GOT3 (cell line): Measurements from ENCODE around the gene FKBP14.
"Not testable (repeated sequence)": the region's sequence is repeated elsewhere in the genome, so short reads cannot be mapped to it uniquely, and the experiment has no call there.

Experiments
- DNase-seq: peaks from one replicate; lab custom pipeline; 2025; ENCODE audit warnings: mixed read lengths; lab: John Stamatoyannopoulos, UW

FKBP14 gene

DNA sequence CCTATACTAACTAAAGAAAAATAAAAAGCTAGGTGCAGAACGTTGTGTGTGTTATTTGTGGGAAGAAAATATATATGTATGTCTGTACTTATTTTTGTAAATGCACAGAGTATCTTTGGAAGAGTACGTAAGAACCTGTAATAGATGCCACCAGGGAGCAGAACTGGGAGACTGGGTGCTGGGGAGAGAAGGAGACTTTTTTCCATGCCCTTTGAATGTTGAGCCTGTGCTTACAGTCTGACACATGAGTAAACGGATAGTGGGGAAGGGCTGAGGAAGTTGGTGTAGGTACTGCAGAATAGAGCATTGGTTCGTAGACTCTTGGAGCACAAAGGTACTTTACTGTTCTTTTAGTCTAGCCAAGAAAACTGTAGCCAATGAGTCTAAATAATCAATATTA, 35.6 kb downstream of the FKBP14 start:
- DNase-seq = no peak

DNA sequence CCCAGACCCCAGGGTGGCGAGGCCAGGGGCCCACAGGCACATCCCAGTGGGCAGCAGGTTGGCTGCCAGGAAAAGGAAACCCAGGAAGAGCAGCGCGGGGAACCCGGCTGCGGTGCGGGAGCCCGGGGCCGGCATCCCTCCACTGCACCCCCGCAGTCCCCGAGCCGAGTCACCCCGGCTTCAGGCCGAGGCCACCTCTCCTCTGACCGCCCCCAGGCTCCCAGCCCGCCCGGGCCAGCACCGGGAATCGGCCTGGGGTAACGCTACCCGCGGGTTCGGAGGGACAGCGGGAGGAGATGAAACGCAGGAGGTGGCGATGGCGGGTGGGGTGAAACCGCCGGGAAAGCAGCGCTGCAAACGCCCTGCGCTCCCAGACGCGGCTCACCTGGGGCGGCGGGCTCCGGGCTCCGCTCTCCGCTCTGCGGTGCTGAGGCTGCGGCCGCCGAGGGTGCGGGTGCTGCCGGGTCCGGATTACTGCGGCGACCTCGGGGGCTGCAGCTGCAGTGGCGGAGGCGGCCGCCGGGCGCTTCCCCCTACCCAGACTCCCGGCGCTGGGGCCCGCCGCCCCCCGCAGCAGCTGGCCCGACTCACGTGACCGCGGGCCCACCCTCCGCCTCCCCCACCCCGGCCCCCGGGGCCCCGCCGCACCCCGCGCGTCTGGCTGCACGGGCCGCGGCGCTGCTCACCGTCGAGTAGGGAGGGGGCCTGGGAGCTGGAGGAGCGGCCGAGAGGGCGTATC, 37.1 kb downstream of the FKBP14 start, which contains the start of gene SCRN1:
SCRN1 (minus strand) TSS at position 545 of the 739 bp plus-strand sequence. CDS start 20,734 bp downstream, outside the sequence.
- DNase-seq = no peak

DNA sequence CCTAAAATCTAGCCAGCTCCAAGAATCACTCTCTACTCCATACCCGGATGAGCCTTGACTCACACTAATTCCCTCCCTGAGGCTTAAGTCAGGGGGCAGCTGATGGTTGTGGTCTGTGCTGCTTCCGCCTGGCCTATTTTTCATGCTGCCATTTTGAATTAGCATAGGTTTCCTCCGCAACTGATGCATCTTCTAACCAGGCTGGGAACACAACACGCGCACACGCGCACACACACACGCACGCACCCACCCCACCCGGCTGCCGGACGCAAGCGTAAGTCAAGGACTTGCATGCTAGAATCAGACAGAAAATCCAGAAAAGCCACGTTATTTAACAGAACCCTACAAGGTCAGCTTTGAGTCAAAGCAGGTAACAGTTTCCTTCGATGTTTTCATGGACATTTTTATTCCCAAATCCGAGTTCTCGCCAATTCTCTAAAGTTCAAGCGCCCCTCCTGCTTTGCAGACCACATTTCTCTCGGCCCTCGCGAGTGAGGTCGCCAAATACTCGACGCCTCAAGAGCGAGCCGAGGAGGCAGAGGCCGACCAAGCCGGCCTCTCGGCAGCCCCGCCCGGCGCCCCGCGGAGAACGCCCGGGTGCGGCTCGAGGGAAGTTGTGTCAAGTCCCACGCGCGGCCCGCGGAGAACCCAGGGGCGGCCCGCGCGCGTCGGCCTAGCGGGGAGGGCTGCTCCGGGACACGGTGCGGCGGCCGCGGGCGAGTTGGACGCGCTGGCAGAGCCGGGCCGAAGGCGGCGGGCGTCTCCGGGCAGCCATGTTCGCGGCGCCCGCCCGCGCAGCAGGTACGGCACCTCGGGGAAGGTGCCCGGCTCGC, 37.9 kb downstream of the FKBP14 start:
- DNase-seq = no peak

DNA sequence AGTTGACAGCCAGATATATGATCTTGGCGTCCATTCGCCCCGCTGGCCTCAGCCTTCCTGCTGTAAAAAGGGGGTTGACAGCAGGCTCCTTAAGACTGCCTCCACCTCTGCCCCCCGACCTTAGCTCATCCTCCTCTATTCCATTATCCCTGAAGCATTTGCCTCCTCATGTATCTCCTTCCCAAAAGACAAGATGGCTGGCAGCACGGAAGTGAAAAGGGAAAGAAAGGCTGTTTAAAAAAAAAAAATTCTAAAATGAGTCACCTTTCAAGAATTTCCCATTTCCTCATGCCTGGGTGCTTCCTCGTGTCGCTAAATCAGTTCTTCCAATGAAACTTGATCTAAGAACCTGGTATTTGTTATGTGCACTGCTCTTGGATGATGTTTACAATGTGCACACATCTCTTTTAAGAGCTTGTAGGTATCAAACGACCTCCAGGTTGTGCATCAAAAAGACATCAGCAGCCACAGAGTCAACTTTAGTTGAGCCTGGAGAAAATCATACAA, 38.6 kb downstream of the FKBP14 start:
- DNase-seq = no peak

DNA sequence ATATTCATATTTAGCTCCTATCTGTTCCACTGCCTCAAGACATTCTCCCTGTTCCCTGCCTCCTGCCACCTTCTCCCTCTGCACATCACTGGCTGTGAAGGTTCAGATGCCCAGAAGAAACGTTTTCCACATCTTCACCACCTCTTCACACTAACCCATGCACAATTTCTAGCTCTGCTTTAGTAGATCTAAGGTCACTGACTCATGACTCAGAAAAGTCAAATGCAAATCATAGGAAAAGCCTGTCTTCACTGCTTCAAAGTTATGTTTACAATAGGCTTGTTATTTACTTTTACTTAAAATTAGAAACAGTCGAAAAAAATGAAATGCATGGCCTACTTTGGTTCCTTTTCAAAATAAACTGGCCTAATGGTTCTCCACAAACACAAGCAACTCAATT, 39.4 kb downstream of the FKBP14 start:
- DNase-seq = no peak

DNA sequence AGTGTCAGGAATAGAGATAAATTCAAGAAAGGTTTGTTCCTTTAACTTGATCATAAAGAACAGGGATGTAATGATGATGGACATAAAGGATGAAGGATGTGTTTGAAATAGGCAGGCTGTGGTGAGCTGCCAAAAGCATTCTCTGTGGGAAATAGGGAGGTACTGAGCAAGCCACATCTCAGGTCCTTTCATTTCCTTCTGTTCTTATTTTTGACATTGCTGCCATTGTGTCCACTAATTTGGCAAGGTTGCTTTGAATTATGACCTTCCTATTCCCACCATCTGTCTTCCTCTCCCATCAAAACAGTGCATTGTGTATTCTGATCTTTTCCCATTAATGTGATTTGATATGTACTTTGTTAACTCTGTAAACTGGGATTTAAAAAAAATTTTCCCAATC, 46.4 kb downstream of the FKBP14 start:
- DNase-seq = no peak

DNA sequence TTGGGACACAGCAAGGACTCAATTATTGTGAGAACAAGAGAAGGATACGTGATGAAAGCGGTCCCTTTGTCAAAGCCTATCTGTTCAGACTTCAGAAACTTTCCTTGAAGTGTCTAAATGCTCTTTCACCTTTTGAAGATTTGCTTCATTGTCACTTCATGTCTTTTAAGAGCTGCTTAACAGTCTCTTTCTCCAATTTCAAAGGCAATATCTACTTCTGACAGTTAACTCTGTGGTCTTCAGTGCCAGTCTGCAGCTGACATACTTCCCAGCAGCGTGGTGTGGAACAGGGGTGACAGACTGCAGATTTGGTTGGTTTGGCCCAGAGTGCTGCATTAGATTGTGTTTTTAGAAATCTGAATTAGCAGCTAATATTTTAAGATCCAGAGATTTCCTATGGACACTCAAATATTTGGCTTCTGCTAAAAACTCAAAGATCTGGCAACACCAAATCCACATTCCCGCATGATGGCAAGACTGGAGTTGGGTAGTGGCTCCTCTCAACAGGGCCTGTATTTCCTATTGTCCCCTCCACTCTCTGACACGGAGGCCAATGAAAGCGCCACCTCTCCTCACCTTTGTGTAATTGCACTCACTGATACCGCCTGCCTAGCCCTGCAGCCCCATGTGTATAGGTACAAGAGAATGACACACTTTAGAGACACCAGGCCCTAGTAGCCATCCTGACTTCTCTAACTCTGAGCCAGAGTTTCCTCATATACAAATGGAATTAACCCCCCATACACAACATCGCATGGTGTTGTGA, 48.4 kb downstream of the FKBP14 start:
- no peak for DNase-seq

DNA sequence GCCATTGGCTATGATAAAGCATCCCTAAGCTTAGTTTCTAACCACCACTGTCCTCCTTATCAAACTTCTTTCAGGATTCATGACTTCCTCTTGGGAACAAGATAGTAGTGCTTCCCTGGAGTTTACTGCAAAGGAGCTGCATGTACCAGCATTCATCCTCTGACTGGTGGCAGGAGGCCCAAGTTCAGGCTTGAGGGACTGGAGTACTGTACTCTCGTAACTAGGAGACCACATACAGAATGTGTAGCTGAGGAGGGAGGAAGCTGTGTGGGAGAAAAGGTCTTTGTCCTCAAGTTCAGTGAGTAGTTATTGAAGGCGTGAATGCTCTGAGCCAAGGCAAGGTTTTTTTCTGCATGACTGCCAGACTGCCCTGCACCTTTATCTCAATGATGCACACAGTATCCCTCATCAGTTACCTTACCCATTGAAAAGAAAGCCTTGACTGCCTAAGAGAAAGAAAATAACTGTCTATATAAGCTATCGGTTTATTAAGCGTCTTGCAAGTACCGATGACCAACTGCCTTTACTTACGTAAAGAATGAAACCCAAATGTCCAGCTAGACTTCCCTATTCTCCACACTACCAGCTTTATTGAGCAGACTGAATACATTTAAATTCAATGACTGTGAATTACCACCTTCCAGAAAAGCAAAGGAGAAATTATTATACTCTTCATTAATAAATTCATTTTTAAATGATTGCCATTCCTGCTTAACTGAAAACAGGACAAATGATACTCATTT, 49.7 kb downstream of the FKBP14 start:
- DNase-seq = no peak

DNA sequence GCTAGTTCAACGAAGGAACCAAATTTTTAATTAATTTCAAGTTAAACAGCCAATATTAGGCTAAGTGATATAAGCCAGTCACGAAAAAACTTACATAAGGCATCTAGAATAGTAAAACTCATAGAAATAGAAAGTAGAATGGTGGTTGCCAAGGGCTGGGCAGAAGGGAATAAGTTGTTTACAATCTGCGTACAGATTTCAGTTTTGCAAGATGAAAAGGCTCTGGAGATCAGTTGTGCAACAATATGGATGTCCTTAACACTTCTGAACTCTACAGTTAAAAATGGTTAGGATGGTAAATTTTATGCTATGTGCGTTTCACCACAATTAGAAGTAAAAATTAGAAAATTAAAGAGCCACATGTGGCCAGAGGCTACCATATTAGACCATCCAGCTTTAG, 50.2 kb downstream of the FKBP14 start:
- DNase-seq = no peak

DNA sequence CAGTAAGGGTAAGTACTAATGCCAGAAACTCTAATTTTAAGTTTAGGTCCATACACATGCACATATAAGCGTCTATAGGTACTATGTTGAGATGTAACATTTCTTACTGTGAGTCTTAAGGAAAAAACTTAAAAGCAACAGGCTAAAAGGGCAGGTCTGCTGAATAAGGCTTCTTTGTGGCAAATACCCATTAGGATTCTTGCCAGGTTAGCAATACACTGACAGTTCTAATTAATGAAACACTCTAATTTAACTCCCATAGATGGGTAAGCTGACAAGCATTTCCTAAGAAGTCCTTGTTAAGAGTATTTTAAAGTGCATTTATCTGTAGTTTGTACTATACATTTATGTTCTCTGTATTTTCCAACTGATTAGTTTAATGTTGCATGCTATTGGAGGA, 50.9 kb downstream of the FKBP14 start:
- no peak for DNase-seq

DNA sequence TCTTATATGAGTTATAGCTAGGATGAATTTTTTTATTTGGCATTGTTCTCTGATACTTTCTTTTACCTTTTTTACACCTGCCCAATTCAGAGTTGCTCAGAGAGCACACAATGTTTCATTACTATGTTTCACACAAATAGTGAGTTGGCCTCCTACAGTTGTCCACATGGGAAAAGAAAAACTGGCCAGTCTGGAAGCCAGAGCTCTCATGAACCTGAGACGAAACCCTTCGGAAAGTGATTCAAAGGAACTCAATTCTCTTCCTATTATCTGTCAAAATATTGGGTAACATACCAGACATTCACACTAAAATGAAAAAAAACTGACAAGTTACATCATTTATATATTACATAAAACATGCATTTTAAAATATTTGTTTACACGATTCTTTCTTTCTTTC, 52.2 kb downstream of the FKBP14 start:
- DNase-seq = no peak

DNA sequence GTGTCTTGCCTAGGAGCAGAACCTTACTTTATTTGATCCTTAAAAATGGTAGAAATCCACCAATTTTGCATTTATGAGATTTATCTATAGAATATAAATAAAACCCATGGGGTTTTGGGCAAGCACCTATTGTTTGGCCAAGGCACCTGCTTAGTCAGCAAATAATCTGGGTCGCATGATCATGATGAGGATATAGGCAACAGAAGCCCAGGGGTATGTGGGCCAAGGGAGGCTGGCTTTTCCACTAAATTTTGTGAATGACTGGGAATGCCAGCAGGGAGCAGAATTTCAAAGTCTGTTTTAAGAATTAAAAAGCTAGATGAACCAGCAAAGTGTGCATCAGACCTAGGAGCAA, 54.2 kb downstream of the FKBP14 start:
- DNase-seq = no peak

DNA sequence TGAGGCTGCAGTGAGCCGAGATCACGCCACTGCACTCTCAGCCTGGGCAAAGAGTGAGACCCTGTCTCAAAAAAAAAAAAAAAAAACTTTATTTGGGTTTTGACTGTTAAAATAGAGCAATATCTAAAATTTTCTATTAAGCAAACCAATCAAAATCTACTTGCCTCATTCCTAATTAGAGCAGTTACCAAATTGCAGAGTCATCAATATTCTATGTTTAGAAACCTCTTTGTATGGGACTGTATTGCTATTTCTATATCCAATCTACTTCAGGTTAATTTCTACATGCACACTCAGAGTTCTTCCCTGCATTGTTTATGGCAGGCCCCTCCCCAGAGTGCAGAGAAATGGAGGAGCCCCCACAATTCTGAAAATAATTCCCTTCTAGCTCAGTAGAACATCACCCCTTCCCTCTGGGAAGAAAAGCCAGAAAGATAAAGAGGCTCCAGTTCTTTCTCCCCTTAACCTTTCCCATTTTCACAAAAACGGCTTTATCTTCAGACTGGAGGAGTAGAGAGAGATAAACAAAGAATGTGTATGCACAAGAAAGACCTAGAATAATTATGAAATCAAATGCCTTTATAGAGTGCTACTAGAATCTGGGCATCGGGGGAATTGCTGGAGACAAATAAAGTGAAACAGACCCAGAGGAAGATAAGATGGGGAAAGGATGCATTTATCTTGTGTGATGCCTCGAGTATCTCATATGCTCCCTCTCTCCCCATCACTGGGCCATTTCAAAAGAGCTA, 54.8 kb downstream of the FKBP14 start:
- no peak for DNase-seq

DNA sequence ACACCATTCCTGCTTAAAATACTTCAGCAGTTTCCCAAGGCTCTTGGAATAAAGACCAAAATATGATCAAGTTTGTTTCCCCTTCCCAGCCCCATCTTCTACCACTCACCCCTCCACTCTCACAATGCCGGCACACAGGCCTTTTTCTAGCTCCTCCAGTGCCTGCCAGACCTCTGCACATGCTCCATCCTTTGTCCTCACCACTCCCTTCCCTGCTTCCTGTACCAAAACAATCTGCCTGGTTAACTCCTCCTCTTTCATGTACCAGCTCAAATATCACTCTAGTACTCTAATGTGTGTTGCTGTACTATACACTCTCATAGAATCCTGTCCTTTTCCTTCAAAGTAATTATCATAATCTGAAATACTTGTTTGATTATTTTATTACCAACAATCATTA, 56.3 kb downstream of the FKBP14 start:
- no peak for DNase-seq

DNA sequence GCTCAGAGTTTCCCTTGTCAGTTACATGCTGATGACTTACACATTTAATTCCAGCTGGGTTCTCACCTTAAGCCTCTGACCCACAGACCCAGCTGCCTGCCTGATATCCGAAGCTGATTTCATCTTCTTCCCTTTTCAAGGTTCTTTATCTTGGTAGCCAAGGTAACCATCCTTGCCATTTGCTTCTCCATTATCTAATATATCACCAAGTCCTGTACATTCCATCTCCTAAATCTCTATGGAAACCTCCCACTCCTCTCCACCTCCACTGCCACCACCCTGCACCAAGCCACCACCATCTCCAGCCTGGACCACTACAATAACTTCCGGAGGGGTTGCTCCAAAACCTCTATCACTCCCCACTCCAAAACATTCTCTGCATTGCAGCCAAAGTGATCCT, 56.8 kb downstream of the FKBP14 start:
- DNase-seq = no peak

DNA sequence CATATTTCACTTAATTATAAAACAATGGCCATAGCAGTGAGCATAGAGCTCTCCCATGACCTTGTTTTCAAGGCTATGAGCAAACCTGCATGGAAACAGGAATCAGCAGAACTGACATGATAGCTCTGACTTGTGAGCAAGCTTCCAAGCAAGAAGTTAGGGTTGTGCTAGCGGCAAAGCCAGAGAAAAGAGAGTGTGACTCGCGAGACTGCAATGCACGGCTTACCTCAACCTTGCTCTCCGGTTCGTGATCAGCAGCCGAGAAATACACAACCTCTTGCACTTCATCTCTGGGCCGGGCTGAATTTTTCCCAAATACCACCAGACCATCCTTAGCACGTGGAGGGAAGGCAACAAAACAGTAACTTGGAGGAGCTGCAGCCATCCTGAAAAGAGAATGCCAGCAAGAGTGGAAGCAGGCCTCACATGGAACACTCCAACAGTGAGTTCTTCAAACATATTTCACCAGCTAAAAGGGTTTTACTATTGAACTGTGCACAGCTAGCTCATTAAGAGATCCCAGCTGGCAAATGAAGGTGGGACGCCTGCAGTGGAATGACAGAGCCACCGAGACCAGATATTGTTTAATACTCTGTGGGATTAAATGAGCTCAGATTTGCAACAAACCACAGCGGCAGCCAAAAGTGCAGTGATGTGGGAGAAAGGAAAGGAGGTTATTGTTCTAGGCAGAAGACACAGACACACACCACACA, 57.7 kb downstream of the FKBP14 start:
- DNase-seq = no peak

DNA sequence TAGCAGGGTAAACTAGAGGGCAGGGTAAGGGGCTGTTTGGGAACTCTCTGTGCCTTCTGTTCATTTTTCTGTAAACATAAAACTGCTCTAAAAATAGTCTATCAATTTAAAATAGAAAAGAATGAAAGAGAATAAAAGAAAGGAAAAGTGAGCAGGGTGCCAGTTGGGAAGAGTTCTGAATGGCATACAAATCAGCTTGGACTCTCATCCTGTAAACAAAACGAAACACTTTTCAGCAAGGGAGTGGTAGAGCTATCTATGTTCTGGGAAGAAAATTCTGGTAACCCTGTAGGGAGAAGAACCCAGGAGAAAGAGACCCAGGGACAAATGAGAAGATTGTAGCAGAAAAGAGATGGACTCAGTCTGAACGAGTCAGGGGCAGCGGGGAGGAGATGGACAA, 61.5 kb downstream of the FKBP14 start:
- DNase-seq = no peak

DNA sequence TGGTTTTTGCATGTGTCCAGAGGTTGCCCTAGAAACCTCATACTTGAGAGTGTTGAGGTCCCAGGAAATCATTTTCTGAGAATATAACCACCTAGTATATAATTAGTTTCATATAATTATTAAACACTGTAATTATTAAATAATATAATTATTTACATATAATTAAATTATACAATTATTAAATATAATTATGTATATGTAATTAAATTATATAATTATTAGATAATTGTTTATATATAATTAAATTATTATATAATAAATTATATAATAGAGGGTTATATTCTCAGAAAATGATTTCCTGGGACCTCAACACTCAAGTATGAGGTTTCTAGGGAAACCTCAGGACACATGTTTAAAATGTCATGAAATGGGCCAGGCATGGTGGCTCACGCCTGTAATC, 64.5 kb downstream of the FKBP14 start:
- no peak for DNase-seq

DNA sequence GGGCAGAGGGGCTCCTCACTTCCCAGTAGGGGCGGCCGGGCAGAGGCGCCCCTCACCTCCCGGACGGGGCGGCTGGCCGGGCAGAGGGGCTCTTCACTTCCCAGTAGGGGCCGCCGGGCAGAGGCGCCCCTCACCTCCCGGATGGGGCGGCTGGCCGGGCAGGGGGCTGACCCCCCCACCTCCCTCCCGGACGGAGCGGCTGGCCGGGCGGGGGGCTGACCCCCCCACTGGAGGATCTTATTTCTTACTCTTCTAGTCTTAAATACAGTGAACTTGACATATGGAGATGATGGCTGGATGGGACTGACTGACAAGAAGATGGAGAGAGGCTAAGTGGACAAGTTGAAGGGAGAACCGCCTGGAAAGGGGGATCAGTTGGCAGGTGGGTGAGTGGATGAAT, 64.9 kb downstream of the FKBP14 start:
- DNase-seq = not testable (repeated sequence)
